GM21447 (cell line): ENCODE measurements around the gene LTBP2.

Experiments
- ATAC-seq: cut with Tn5 transposase; IDR thresholded peaks from one replicate; pipeline ENCODE4 v1.9.1; 2021; ENCODE audit not compliant: unreplicated experiment

Gene LTBP2

GRCh38 chr14:74638966-74639365, 26.9 kb upstream of the LTBP2 start:
- ATAC-seq, result no peak

- ATAC-seq, result no peak
Observed at GRCh38 chr14:74638066-74638465, 26.0 kb upstream of the LTBP2 start.

GRCh38 chr14:74637178-74637550, 25.1 kb upstream of the LTBP2 start:
- no peak for ATAC-seq

DNA sequence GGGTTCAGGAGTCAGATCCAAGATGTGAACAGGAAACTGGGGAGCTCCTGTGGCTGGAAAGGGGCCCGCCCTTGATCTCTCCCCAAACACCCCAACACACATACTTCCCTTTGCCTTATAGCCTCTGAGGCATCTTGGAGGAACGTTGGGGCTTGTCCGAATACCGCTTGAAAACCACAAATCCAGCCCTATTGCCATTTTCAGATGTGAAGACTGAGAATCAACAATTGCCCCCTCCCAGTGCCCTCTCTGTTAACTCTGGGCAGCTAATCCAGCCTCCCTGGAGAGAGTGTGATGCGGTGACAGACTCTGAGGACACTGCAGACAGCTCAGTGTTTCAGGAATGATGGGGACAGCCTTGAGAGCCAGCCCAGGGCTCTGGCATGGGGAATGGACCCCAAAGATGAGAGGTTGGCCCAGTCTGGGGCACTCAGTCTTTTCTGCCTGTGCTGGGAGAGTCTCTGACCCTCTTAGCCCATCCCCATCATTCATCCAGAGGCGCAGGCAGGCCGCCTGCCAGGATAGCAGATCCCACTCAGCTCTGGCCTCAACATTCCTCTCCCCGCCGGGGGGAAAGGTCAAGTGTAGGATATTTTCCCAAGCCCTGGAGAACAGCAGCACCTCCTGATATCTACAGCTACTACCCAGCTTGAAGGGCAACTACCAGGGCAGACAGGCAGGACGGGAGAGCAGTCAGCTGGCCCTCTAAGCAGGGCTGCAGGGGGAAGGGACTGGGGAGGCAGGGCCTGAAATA, 24.6 kb upstream of the LTBP2 start:
- no peak for ATAC-seq

DNA sequence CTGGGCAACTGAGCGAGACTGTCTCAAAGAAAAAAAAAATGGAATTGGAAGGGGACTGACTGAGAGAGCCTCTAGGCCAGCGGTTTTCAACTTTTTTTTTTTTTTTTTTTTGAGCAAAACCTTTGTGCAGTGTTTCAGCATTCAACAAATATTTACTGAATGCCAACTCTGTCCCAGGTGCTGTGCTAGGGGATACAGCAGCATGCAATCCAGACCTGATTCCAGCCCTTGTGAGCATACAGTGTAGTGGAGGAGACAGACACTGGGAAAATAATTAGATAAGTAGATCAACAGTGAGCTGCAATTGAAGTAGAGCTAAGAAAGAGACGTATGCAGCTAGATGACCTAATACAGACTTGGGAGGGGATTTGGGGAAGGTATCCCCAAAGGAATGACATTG, 23.8 kb upstream of the LTBP2 start:
- no peak for ATAC-seq

DNA sequence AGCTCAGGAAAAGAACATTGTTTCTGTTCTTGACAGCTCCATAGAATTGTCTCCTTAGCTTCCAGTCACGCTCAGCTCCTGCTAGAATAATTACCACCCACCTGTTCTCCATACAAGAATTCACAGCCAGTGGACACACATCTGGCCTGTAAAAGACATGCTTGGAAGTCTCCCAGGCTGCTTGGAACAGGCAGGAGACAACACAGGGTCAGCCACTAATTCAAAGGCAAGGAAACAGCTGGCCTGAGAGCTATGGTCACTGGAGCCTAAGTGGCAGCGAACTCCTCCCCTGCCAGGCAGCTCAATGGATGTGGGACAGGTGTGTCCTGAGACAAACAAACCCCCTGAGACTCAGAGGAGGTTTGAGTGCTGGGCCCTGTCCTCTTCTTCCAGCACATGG, 22.9 kb upstream of the LTBP2 start:
- no peak for ATAC-seq

- no peak for ATAC-seq
Observed at GRCh38 chr14:74634481-74634880, 22.4 kb upstream of the LTBP2 start.

- ATAC-seq, result no peak
Observed at GRCh38 chr14:74630881-74631690, 19.0 kb upstream of the LTBP2 start.

- ATAC-seq, result no peak
Observed at GRCh38 chr14:74628418-74628817, 16.4 kb upstream of the LTBP2 start.

- no peak for ATAC-seq
Observed at GRCh38 chr14:74627076-74627475, 15.0 kb upstream of the LTBP2 start.

DNA sequence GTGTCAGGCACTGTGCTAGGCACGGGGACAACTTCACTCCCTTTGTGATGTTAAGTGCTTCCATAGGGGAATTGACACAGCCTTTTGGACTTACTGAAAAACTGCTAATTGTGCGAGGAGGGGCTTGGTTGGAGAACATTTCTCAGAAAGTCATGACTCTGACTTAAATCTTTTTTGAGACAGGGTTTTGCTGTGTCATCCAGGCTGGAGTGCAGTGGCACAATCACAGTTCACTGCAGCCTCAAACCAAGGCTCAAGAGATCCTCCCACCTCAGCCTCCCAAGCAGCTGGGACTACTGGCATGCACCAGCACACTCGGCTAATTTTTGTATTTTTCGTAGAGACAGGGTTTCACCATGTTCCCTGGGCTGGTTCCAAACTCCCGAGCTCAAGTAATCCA, 10.2 kb upstream of the LTBP2 start:
- no peak for ATAC-seq

GRCh38 chr14:74621556-74621955, 9.5 kb upstream of the LTBP2 start:
- ATAC-seq, result no peak

DNA sequence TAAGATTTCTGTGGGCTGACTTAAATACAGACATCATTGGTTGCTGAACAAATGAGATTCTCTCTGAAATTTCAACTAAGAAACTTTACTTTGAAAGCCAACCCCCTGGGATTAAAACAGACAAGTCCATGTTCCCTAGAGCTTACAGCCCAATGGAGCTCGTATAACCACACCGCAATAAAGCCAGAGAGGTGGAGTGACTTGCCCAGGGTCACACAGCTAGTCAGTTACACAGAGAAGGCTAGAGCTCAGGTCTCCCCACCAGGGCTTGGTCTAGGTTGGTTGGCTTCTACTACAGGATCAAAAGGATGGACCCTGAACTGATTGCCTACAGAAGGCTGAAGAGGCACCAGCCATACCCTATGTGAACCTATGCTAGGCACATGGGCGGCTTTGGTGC, 8.9 kb upstream of the LTBP2 start:
- no peak for ATAC-seq

DNA sequence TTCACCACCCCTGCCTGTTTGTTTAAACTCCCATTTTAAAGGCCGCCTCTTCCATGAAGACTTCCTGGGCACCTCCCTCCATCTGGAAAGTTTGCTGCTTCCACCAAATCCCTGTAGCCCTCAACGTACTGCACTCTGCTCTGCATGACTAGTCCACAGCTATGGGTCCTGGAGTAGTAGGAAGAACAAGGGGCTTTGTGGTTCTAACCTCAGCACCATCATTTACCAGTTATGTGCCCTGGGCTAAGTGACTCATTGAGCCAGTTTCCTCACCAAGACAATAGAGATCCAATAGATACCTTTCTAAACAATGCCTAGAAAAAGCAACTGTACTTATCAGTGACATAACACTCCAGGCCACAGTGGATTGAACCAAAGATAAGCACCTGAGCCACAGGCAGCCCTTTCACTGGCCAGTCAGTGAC, 8.5 kb upstream of the LTBP2 start:
- ATAC-seq, result no peak

GRCh38 chr14:74619672-74620131, 7.7 kb upstream of the LTBP2 start:
- ATAC-seq, result no peak

GRCh38 chr14:74618078-74618952, 6.3 kb upstream of the LTBP2 start:
- no peak for ATAC-seq

DNA sequence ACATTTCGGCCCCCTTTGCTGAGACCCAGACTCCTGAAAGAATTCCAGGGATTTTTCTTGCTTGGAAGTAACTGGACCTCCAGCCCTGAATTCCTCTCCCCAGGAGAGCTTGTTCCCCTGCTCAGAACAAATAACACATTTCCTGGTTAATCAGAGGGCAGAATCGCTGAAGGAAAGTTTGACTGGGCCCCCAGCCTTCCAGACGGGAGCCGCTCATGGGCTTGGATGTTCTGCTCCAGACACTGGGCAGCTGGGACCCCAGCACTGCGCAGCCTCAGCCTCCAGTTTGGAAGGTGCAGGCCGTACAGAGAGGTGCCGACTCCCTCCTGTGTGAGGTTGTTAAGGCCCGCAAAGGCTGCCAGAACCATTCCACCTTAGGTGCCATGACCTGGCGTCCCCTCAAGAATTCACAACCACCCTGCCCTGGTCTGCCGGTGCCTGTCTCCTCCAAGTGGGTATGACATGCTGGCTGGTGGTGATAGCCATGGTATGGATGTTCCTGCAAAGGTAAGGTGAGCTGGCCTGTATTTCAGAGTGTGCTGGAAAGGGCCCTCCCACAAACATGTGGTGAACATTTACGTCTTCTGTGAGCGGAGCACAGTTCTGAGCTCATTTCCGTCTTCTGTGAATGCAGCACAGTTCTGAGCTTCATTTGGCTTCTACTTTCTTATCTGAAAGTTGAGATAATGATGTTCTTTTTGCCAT, 5.1 kb upstream of the LTBP2 start:
- ATAC-seq, result no peak

DNA sequence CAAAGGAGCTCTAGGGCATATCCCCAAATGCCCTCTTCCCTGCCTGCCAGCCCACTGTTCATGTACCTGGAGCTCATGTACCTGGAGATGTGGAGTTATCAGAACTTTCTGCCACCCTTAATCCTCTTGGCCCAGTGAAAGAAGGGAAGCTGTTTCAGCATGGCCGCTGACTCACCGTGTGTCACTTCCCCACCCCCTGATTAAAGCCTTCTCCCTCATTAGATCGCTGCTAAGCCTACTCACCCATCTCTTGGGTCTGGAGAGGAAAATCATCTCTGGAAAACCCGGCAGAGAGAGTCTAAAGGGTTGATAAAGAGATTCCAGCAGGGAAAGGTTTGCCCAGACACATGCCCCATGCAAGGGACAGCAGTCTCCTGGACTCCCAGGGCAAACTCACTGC, 4.5 kb upstream of the LTBP2 start:
- ATAC-seq, result no peak

DNA sequence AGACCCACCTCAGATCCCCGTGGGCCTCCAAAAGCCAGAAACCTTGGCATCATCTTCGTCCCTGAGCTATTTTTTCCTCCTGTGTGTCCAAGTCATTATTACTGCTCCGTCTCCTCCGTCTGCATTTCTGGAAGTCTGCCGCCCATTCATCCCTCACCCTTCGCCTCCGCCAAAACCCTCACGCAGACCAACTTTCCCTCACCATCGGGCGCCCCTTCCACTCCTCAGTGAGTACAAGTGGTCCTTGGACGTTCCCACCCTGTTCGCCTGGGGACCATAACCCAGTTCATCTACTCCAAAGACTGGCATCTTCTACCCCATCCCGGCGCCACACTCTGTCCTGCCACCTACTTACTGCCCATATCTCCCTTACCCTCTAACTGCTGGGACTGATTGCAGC, 3.7 kb upstream of the LTBP2 start:
- ATAC-seq, result no peak

DNA sequence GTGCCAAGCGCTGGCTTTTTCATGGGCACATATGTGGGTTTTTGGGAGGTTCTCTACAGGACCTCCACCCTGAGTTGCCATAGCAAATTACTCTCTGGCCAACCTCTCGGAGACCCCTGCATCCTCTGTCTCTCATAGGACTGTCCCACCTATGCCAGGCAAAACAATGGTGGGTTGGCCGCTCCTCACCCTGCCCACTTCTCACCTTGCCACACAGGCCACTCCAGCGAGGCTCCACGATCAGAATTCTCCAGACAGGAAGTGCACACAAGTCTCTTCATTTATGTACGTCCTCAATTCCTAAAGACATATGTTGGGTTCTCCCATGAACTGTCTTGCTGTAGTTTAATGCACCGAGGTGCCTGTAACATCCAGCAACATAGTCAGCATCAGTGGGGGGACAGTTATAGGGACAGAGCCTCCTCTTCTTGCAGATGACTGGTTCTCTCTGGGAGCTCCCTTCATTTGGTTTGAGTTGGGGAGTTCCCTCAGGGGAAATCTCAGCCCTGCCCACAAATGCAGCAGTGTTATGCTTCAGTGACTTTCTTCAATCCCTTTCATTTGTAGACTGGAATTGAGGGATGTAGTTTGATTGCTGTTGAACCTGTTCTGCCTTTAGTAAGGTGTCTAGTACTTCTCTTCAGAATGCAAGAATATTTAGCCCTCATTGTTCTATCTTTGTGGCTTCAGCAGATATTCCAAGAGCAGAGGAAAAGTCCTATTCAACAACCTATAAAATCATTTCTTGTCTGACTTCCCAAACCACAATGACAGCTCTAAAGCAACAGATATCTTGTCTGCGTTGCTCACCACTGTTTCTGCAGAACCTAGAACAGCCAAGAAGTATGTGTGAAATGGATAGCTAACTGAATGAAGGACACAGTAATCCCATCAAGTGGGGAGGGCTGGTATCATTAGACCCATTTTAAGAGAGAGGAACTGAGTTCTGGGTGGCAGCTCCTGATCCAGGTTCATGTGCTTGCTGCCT, 2.8 kb upstream of the LTBP2 start:
- no peak for ATAC-seq
